ENCODE results near the gene RTKN. TPM values are rescaled to one million over a fixed set of nuclear protein-coding genes. Genes with fewer than 3 reads are reported as not detected.

The RTKN gene
- total and polyA plus RNA-seq, 2 of the 13 experiments (the other 11 are each of a cell fraction or from before 2014, with no cell fraction given), result 159 to 166 TPM

DNA sequence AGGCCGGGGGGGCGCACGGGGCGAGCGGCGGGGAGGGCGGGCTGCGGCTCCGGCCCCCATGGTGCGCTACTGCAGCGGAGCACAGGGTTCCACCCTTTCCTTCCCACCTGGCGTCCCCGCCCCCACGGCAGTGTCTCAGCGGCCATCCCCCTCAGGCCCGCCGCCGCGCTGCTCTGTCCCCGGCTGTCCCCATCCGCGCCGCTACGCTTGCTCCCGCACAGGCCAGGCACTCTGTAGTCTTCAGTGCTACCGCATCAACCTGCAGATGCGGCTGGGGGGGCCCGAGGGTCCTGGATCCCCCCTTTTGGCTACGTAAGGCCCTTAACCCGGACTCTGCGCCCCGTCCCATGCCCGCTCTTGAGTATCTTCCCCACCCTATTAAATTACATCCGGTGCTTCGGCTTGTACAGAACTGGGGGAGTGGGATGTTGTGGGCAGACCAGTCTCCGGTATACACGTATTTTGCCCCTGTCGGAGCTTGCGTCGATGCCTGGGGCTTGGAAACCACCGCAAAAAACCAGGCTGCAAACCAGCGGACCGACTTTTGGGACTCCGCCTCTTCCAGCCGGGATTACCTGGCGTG, 15.9 kb upstream of the RTKN start (continued):
- TF ChIP-seq RORA (CRISPR knock-in tag; IDR thresholded peaks at IDR 0.05) (no peak), ZNF343 (CRISPR knock-in tag; IDR thresholded peaks at IDR 0.05) (peak; percentile 71; the same call in 1 of the 2 replicates), ZFAT (CRISPR knock-in tag; conservative IDR thresholded peaks at IDR 0.05) (no peak), ZNF331 (CRISPR knock-in tag; IDR thresholded peaks at IDR 0.05) (no peak), MTA1 (CRISPR knock-in tag; IDR thresholded peaks at IDR 0.05; ENCODE audit: borderline replicate concordance) (no peak; the same call in 1 of the 2 replicates), ZNF788 (CRISPR knock-in tag; IDR thresholded peaks at IDR 0.05; ENCODE audit: borderline replicate concordance) (peak; percentile 75; the same call in 1 of the 2 replicates), ZNF619 (CRISPR knock-in tag; IDR thresholded peaks at IDR 0.05) (no peak), REPIN1 (CRISPR knock-in tag; IDR thresholded peaks at IDR 0.05; ENCODE audit: borderline replicate concordance, low read depth) (peak; percentile 56), ZNF335 (CRISPR knock-in tag; IDR thresholded peaks at IDR 0.05) (0 out of 2 replicates have a peak, but pooled peaks have one; percentile 50), ZNF33B (CRISPR knock-in tag; IDR thresholded peaks at IDR 0.05) (0 out of 2 replicates have a peak, but pooled peaks have one; percentile 23), NFE2L2 (IDR thresholded peaks at IDR 0.05; ENCODE audit: low read length) (no peak)
- TF ChIP-seq, protein P1, sequence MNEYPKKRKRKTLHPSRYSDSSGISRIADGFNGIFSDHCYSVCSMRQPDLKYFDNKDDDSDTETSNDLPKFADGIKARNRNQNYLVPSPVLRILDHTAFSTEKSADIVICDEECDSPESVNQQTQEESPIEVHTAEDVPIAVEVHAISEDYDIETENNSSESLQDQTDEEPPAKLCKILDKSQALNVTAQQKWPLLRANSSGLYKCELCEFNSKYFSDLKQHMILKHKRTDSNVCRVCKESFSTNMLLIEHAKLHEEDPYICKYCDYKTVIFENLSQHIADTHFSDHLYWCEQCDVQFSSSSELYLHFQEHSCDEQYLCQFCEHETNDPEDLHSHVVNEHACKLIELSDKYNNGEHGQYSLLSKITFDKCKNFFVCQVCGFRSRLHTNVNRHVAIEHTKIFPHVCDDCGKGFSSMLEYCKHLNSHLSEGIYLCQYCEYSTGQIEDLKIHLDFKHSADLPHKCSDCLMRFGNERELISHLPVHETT (CRISPR knock-in tag; conservative IDR thresholded peaks at IDR 0.05), result no peak
- TF ChIP-seq, protein P2, sequence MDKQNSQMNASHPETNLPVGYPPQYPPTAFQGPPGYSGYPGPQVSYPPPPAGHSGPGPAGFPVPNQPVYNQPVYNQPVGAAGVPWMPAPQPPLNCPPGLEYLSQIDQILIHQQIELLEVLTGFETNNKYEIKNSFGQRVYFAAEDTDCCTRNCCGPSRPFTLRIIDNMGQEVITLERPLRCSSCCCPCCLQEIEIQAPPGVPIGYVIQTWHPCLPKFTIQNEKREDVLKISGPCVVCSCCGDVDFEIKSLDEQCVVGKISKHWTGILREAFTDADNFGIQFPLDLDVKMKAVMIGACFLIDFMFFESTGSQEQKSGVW (CRISPR knock-in tag; IDR thresholded peaks at IDR 0.05; ENCODE audit: borderline replicate concordance), result no peak
- TF ChIP-seq, protein P3, sequence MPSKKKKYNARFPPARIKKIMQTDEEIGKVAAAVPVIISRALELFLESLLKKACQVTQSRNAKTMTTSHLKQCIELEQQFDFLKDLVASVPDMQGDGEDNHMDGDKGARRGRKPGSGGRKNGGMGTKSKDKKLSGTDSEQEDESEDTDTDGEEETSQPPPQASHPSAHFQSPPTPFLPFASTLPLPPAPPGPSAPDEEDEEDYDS (CRISPR knock-in tag; IDR thresholded peaks at IDR 0.05), result no peak
- TF ChIP-seq, protein P4, sequence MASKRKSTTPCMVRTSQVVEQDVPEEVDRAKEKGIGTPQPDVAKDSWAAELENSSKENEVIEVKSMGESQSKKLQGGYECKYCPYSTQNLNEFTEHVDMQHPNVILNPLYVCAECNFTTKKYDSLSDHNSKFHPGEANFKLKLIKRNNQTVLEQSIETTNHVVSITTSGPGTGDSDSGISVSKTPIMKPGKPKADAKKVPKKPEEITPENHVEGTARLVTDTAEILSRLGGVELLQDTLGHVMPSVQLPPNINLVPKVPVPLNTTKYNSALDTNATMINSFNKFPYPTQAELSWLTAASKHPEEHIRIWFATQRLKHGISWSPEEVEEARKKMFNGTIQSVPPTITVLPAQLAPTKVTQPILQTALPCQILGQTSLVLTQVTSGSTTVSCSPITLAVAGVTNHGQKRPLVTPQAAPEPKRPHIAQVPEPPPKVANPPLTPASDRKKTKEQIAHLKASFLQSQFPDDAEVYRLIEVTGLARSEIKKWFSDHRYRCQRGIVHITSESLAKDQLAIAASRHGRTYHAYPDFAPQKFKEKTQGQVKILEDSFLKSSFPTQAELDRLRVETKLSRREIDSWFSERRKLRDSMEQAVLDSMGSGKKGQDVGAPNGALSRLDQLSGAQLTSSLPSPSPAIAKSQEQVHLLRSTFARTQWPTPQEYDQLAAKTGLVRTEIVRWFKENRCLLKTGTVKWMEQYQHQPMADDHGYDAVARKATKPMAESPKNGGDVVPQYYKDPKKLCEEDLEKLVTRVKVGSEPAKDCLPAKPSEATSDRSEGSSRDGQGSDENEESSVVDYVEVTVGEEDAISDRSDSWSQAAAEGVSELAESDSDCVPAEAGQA (IDR thresholded peaks at IDR 0.05; ENCODE audit: low read depth), result no peak; the same call in 1 of the 2 replicates
- TF ChIP-seq, protein P4 (CRISPR knock-in tag; IDR thresholded peaks at IDR 0.05; ENCODE audit: borderline replicate concordance), result peak; percentile 61; the same call in 1 of the 2 replicates
- TF ChIP-seq, protein P5, sequence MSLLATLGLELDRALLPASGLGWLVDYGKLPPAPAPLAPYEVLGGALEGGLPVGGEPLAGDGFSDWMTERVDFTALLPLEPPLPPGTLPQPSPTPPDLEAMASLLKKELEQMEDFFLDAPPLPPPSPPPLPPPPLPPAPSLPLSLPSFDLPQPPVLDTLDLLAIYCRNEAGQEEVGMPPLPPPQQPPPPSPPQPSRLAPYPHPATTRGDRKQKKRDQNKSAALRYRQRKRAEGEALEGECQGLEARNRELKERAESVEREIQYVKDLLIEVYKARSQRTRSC (CRISPR knock-in tag; IDR thresholded peaks at IDR 0.05; ENCODE audit: low read depth), result no peak
